ENCODE data around the gene GEN1.

Gene GEN1

DNA sequence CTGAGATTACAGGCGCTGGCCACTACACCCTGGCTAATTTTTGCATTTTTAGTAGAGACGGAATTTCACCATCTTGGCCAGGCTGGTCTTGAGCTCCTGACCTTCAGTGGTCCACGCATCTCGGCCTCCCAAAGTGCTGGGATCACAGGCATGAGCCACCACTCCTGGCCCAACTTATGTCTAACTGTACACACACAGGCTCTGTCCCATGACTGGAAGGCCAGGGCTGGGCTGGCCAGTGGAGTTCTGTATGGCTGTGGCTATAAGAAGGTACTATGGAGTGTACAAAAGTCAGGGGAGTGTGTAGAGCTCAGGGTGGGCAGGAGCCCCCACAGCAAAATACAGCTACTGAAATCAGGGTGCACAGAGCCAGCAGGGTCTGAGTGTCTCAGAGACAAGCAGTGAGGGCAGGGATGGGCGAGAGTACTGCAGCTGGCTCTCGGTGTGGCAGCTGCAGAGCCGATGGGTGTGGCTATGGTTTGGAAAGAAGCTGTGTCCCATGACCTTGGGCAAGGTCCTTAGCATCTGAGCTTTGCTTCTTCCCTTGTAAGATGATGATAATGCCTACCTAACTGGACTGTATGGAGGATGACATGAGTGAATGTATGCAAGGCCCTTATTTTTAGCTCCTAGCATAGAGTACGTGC lies 51.9 kb downstream of the GEN1 start:
- Histone ChIP-seq H3K27me3 (no peaks in the 10 kb centered on the region), H3K9ac (peak overlapping the region in 10 of 11 experiments; percentile 72 to 95 (median 90); a peak in 20 of 22 replicates), H3K36me3 (no peaks in the 10 kb centered on the region), H3K4me3 (peak overlapping the region in 5 of 10 experiments; percentile 12 to 29 (median 15); a peak in 3 of 20 replicates), H3K27ac (peak overlapping the region; percentile 66 to 100 (median 99); a peak in 21 of 22 replicates), H3K4me2 (peak overlapping the region; percentile 77 to 94 (median 86)), H3K4me1 (peaks cover 68 to 99% (median 96%) of the 10 kb centered on the region in 10 experiments), H4K20me1 (no peaks in the 10 kb centered on the region), H3K9me3 (replicated peaks in 1 of 11) (peaks cover 0 to 16% (median 4%) of the 10 kb centered on the region in 11 experiments; a peak in 4 of 22 replicates)
- peak in 5 of 11 experiments; percentile 12 to 52 (median 24); a peak in 3 of 22 replicates for TF ChIP-seq Cebpa-rat (IDR thresholded peaks at IDR 0.05)

DNA sequence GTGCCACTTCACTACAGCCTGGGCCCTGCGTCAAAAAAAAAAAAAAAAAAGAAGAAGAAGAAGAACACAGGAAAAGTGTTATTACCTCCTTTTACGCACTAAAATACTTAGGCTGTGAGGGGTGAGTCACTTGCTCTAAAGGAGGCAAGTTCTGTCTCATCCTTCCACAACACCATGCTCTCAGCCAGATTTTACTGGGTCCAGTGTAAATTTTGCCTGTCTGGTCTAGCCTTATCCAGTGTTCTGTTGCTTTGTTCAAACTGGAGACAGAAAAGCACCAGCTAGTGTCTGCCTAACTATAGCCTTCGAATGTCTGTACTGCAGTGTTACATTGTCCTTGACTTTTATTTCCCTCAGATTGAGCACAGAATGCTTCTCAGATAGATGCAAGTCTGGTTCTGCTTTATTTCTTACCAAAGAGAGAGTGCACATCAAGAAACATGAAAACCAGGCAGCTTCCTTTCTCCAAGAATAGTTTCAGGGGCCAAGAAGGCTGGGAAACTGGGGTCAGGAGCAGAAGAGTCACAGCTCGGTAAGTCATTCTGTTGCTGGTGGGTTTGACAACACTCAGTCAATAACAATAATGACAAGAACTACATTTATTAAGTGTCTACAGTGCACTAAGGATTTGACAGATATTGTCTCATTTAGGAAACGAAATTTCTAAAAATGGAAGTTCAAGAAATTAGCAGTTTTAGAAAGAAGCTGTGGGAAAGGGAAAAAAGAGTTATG lies 59.2 kb downstream of the GEN1 start:
- peak overlapping the region; percentile 66 to 94 (median 83) for H3K4me2 ChIP-seq
- peaks cover 0 to 6% (median 2%) of the 10 kb centered on the region in 11 experiments; a peak in 3 of 22 replicates for H3K9me3 ChIP-seq (replicated peaks in 1 of 11)
- TF ChIP-seq Cebpa-rat (IDR thresholded peaks at IDR 0.05): no peak
- H3K4me3 ChIP-seq: peak overlapping the region in 7 of 10 experiments; percentile 4 to 43 (median 30); a peak in 11 of 20 replicates
- H3K9ac ChIP-seq: peak overlapping the region; percentile 74 to 94 (median 89)
- H4K20me1 ChIP-seq: no peaks in the 10 kb centered on the region
- no peaks in the 10 kb centered on the region for H3K27me3 ChIP-seq
- H3K27ac ChIP-seq: peak overlapping the region; percentile 86 to 100 (median 99)
- peaks cover 81 to 99% (median 95%) of the 10 kb centered on the region in 10 experiments for H3K4me1 ChIP-seq
- H3K36me3 ChIP-seq: no peaks in the 10 kb centered on the region

DNA sequence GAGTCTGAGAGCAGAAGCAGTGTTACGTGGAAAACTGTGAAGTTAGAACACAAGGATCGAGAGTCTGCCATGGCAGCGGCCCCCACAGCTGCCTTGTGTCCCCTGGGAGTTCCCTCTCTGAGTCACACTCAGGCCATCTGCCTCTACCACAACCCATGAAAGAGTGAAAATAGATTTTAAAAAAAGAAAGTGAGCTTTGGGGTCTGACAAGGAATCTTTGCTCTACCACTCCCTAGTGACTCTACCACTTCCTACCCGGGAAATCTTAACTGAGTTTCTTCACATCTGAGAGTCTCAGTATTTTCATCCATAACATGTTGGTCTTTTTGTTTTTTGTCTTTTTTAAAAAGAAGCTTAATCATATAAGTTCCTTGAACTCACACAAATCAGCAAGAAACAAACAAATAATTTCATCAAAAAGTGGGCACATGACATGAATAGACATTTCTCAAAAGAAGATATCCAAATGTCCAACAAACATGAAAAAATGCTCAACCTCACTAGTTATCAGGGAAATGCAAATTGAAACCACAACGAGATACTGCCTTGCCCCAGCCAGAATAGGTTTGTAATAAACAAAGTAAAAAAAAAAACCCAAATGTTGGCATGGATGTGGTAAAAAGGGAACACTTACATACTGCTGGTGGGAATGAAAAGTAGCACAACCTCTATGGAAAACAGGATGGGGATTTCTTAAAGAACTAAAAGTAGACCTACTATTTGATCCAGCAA lies 60.0 kb downstream of the GEN1 start:
- Histone ChIP-seq H3K4me2 (peak overlapping the region; percentile 66 to 94 (median 83)), H3K4me1 (peaks cover 88 to 100% (median 94%) of the 10 kb centered on the region in 10 experiments), H3K9me3 (replicated peaks in 1 of 11) (peaks cover 0 to 5% (median 0%) of the 10 kb centered on the region in 11 experiments; a peak in 2 of 22 replicates), H3K9ac (peak overlapping the region; percentile 74 to 94 (median 89)), H3K4me3 (peak overlapping the region; percentile 4 to 43 (median 26); a peak in 13 of 20 replicates), H4K20me1 (no peaks in the 10 kb centered on the region), H3K36me3 (no peaks in the 10 kb centered on the region), H3K27ac (peak overlapping the region; percentile 86 to 100 (median 99)), H3K27me3 (no peaks in the 10 kb centered on the region)
- TF ChIP-seq Cebpa-rat (IDR thresholded peaks at IDR 0.05): peak in 6 of 11 experiments; percentile 27 to 81 (median 36); a peak in 5 of 22 replicates

DNA sequence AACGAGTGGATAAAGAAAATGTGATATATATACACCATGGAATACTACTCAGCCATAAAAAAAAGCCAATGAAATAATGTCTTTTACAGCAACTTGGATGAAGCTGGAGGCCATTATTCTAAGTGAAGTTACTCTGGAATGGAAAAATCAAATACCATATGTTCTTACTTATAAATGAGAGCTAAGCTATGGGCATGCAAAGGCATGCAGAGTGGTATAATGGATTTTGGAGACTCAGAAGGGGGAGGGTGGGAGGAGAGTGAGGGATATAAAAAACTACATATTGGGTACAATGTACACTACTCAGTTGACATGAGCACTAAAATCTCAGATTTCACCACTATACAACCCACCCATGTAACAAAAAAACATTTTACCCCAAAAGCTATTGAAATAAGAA lies 60.7 kb downstream of the GEN1 start:
- no peak for TF ChIP-seq Cebpa-rat (IDR thresholded peaks at IDR 0.05)
- Histone ChIP-seq H3K27me3 (no peaks in the 10 kb centered on the region), H3K4me2 (peak overlapping the region; percentile 66 to 94 (median 81)), H4K20me1 (no peaks in the 10 kb centered on the region), H3K4me3 (peak overlapping the region in 8 of 10 experiments; percentile 1 to 43 (median 19); a peak in 8 of 20 replicates), H3K27ac (peak overlapping the region; percentile 86 to 100 (median 99)), H3K9ac (peak overlapping the region; percentile 74 to 94 (median 89); a peak in 21 of 22 replicates), H3K9me3 (replicated peaks in 1 of 11) (0 out of 22 replicates have a peak, but pooled peaks cover 0 to 3% (median 0%) of the 10 kb centered on the region in 11 experiments), H3K36me3 (no peaks in the 10 kb centered on the region), H3K4me1 (peaks cover 89 to 98% (median 95%) of the 10 kb centered on the region in 10 experiments)

DNA sequence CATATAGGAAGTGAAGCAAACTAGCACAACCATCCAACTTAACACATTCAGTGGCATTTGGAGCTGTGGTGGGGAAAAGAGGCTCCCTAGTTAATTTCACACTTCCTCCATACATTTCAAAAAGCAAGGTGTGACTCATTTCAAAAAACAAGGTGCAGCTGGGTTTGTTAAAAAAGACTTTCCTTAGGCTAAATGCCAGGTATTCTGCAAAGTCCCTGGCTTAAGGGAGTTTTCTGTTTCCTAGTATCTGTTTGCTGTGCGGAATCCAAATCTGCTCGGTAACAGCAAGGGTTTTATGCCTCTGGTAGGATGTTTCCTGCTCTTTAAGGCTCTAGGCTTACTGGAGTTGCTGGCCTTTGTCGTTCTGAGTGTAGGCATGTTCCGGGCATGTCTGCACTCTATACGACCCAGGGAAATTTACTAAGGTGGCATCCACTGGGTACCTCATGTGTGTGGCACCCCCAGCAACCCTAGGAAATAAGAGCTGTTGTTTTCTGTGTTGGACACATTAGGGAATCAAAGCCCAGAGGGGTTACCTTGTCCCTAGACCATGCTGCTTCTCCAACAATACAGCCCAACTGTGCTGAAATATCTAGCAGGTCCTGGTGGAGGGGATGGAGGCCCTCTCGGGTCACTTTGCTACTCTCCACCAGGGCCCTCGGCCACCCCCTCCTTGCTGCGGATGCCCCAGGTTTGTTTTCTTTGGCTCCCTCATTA lies 61.7 kb downstream of the GEN1 start:
- H3K27me3 ChIP-seq: no peaks in the 10 kb centered on the region
- no peak for TF ChIP-seq Cebpa-rat (IDR thresholded peaks at IDR 0.05)

DNA sequence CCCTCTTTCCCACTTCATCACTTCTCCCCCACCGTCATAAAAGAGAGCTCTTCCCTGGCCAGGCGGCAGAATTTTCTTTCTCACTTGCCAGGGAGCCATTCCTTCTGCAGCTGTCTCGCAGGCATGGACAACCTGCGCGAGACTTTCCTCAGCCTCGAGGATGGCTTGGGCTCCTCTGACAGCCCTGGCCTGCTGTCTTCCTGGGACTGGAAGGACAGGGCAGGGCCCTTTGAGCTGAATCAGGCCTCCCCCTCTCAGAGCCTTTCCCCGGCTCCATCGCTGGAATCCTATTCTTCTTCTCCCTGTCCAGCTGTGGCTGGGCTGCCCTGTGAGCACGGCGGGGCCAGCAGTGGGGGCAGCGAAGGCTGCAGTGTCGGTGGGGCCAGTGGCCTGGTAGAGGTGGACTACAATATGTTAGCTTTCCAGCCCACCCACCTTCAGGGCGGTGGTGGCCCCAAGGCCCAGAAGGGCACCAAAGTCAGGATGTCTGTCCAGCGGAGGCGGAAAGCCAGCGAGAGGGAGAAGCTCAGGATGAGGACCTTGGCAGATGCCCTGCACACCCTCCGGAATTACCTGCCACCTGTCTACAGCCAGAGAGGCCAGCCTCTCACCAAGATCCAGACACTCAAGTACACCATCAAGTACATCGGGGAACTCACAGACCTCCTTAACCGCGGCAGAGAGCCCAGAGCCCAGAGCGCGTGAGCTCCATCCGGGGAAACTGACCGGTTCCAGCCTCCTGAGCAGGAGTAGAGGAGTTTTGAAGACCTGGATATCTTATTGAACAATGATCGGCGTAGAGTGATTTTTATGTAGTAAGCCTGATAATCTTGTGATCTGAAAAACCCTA lies 62.7 kb downstream of the GEN1 start, which contains the start of gene MSGN1:
Gene MSGN1, plus strand, starts transcription at position 65 of the 850 bp plus-strand sequence. Its CDS starts 59 bp downstream, at position 124.
- Histone ChIP-seq H3K9me3 (replicated peaks in 1 of 11) (no peaks in the 10 kb centered on the region), H3K4me2 (peak within 1 kb of the TSS; percentile 66 to 94 (median 81)), H4K20me1 (no peaks in the 10 kb centered on the region), H3K36me3 (no peaks in the 10 kb centered on the region), H3K4me1 (peaks cover 89 to 100% (median 95%) of the 10 kb centered on the region in 10 experiments), H3K27ac (peak within 1 kb of the TSS; percentile 86 to 100 (median 99); a peak in 21 of 22 replicates), H3K27me3 (no peaks in the 10 kb centered on the region), H3K9ac (peak within 1 kb of the TSS in 9 of 11 experiments; percentile 82 to 94 (median 89); a peak in 19 of 22 replicates), H3K4me3 (no peak within 1 kb of the TSS)
- no peak for TF ChIP-seq Cebpa-rat (IDR thresholded peaks at IDR 0.05)

More for the DNA sequence above, 61.7 kb downstream of the GEN1 start:
- Histone ChIP-seq H3K4me3 (no peak overlapping the region), H3K9ac (peak overlapping the region in 9 of 11 experiments; percentile 82 to 94 (median 89); a peak in 19 of 22 replicates), H3K4me1 (peaks cover 89 to 100% (median 95%) of the 10 kb centered on the region in 10 experiments), H4K20me1 (no peaks in the 10 kb centered on the region), H3K27ac (peak overlapping the region; percentile 86 to 100 (median 99); a peak in 21 of 22 replicates), H3K36me3 (no peaks in the 10 kb centered on the region), H3K9me3 (replicated peaks in 1 of 11) (no peaks in the 10 kb centered on the region), H3K4me2 (peak overlapping the region; percentile 66 to 94 (median 81))

DNA sequence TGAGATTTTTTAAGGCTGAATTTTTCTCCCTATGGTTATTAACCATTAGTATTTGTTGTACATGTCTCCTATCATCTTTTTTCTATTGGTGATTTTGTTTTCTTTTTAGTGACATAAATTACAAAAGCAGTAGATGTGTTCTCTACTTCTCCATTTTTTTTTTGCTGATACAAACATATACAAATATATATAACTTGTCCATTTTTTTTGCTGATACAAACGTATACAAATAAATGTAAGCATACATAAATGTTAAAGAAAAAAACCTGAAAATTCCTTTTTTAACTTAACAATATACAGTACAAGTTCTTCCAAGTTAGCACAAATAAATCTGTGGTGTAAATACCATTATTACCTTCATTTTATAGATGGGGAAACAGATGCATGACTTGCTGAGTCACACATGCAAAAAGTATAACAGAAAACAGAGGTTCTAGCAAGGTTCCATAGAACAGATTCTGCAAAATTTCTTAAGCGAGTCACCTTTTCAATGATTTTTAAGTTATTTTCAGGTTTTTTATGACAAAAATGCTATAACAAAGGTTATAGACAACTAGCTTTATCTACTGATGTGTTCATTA lies 64.4 kb downstream of the GEN1 start:
- Histone ChIP-seq H3K4me1 (peaks cover 89 to 100% (median 95%) of the 10 kb centered on the region in 10 experiments), H3K9ac (peak overlapping the region in 9 of 11 experiments; percentile 54 to 94 (median 89); a peak in 16 of 22 replicates), H3K36me3 (no peaks in the 10 kb centered on the region), H4K20me1 (no peaks in the 10 kb centered on the region), H3K27ac (peak overlapping the region; percentile 52 to 100 (median 99); a peak in 21 of 22 replicates), H3K4me2 (peak overlapping the region; percentile 66 to 94 (median 81)), H3K9me3 (replicated peaks in 1 of 11) (no peaks in the 10 kb centered on the region), H3K4me3 (no peak overlapping the region), H3K27me3 (no peaks in the 10 kb centered on the region)
- TF ChIP-seq Cebpa-rat (IDR thresholded peaks at IDR 0.05): no peak
